Spinal cord (tissue), 10 donors: ENCODE results near the gene RAET1E. TPM values are rescaled to one million over a fixed set of nuclear protein-coding genes. Genes with fewer than 3 reads are reported as not detected.
"Not testable (repeated sequence)": the region's sequence is repeated elsewhere in the genome, so short reads cannot be mapped to it uniquely, and the experiment has no call there.

ENCODE experiments used
- DNase-seq, 6 donors: peaks; one replicate each; pipeline versions ENCODE4 v3.0.0 to v3.0.0-alpha.2; 2013 to 2015; ENCODE audit warnings: low spot score in 6 of 6, low read depth in 4 of 6
- H3K27ac ChIP-seq: one replicate; pipeline ENCODE4 v1.5.1; 2013; ENCODE audit warnings: low read depth, low read length, control low read depth
- H3K27me3 ChIP-seq: one replicate; pipeline ENCODE4 v1.6.1; 2013; ENCODE audit warnings: low read length; ENCODE audit not compliant: control insufficient read depth, insufficient read depth
- H3K36me3 ChIP-seq: one replicate; pipeline ENCODE4 v1.6.1; 2013; ENCODE audit warnings: low read length; ENCODE audit not compliant: control insufficient read depth, insufficient read depth
- H3K4me1 ChIP-seq: one replicate; pipeline ENCODE4 v1.6.1; 2013; ENCODE audit warnings: low read length; ENCODE audit not compliant: control insufficient read depth, insufficient read depth
- H3K4me3 ChIP-seq: one replicate; pipeline ENCODE4 v1.5.1; 2013; ENCODE audit warnings: low read depth, low read length, control low read depth
- H3K9me3 ChIP-seq: one replicate; pipeline ENCODE4 v1.6.1; 2013; ENCODE audit warnings: low read length; ENCODE audit not compliant: control insufficient read depth, insufficient read depth
- WGBS: methylation state at CpG from one replicate; pipeline ENCODE4 v1.1.5; 2013; ENCODE audit warnings: missing lambda C conversion rate; ENCODE audit not compliant: insufficient coverage; 5-methylcytosine and 5-hydroxymethylcytosine counted together
- polyA plus RNA-seq, 2 donors: library from polyadenylated mRNA; unstranded; fragments of 120-200 nt; gene quantifications; one replicate each; pipeline ENCODE4 v1.2.1, GENCODE V29; 2013; ENCODE audit not compliant: insufficient read length in 2 of 2
- total RNA-seq, 2 donors: library from RNA; depleted of rRNA in 1 of 2; stranded (reverse); fragments of 120-200 nt in 1 of 2; fragments of >200 nt in 1 of 2; gene quantifications; one replicate each; pipeline versions ENCODE4 v1.2.3 to v1.2.4, GENCODE V29; 2013 to 2014
- donor health status: healthy.

The RAET1E gene
- total and polyA plus RNA-seq, 4 donors: 0.32 to 1.0 TPM; not detected in 2

DNA sequence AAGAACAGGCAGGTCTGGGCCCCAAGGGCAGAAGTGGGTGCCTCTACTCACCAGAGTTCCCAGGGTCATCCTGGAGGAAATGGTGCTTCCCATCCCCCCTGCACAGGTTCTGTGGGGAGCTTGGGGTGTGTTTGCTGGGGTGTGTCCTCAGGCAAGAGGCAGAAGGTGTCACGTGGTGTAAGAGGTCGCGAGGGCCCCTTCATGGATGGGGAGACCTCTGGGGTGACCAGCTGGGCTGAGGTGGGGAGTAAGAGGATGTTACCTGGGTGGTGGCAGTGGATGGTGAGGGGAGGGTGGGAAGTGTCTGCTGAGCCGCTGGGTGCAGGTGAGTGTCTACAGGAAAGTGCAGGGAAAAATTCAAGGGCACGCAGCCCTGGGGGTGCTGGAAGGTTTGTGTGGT lies 24.2 kb upstream of the RAET1E start:
- H3K4me1 ChIP-seq: peaks cover 29% of the 10 kb centered on the region
- H3K36me3 ChIP-seq, DNase-seq, H3K9me3 ChIP-seq, H3K4me3 ChIP-seq, H3K27ac ChIP-seq: not testable (repeated sequence)
- peaks cover 55% of the 10 kb centered on the region for H3K27me3 ChIP-seq
- 16% methylated on average over 5 of the region's 5 CpGs for WGBS

DNA sequence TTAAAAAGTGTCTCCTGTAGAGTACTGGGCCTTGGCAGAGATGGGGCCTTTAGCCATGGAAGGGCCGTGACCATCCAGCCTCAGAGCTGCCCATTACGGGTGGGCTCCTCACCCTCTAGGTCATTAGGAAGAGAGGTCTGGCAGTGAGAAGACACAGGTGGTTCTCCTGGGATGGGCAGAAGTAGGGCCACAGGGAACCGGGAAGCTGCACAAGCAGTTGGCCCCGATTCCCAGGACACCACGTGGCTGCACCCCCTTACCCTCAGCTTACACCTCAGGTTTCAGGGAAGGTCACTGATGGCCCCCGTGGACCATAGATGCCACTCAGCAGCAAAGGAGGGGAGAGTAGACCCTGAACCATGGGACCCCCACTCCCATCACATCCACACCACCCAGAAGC lies 23.4 kb upstream of the RAET1E start:
- Histone ChIP-seq H3K9me3 (no peaks in the 10 kb centered on the region), H3K4me1 (peaks cover 28% of the 10 kb centered on the region), H3K27me3 (peaks cover 50% of the 10 kb centered on the region), H3K36me3 (no peaks in the 10 kb centered on the region), H3K27ac (no peak overlapping the region), H3K4me3 (no peak overlapping the region)
- WGBS: 88% methylated on average over 5 of the region's 6 CpGs
- DNase-seq: no peak

DNA sequence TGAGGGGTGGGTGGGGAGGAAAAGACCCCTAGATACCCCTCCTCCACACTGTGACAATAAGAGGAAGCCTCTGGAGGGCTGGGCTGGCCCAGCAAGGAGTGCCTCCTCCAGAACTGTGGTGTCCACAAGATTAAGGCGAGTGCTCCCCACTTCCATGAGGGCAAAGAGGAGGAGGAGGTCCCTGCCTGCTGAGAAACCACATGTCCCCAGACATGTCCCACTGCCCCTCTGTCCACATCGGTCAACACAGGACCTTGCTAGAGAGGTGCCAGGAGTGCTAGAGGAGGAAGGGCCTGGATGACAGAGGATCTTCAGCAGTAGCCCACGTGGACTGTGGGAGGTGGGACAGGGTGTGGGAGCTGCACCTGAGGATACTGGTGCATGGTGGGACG lies 21.9 kb upstream of the RAET1E start:
- WGBS: 91% methylated on average over 3 of the region's 4 CpGs
- Histone ChIP-seq H3K4me3 (no peak overlapping the region), H3K27me3 (peaks cover 34% of the 10 kb centered on the region), H3K4me1 (peaks cover 17% of the 10 kb centered on the region), H3K9me3 (no peaks in the 10 kb centered on the region), H3K27ac (no peak overlapping the region), H3K36me3 (no peaks in the 10 kb centered on the region)
- DNase-seq: no peak

DNA sequence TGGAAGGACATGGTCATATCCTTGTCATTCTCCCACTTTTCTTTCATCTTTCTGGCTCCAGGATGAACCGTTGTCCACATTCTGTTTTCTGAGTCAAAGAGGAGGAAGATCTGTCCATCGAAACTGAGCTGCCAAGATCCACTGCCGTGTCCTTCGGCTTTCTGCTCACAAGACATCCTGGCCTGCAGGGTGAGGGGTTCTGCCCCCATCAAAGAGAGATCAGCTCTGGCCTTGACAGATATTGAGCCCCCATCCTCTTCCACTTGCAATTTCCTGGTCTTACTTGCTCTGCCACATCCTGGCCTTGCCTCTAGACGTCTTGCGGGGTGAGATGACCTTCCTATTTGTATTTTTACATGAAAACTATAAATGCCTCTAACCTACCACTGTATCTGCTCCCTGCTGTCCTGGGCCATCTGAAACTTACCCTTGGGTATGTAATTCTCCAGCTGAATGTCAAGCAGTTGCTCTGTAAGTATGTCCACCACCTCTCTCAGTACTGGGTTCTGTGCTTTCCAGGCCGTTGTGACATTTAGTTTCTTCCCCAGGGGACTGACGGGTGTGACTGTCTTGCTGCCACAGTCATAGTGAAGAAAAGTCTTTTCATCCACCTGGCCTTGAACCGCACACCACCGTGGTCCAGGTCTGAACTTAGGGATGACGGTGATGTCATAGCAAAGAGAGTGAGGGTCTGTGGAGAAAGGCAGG lies 21.4 kb upstream of the RAET1E start:
- not testable (repeated sequence) for H3K4me3 ChIP-seq, H3K27ac ChIP-seq, H3K9me3 ChIP-seq, H3K36me3 ChIP-seq, DNase-seq
- 93% methylated on average over 3 of the region's 11 CpGs for WGBS
- peaks cover 17% of the 10 kb centered on the region for H3K4me1 ChIP-seq
- peaks cover 29% of the 10 kb centered on the region for H3K27me3 ChIP-seq

DNA sequence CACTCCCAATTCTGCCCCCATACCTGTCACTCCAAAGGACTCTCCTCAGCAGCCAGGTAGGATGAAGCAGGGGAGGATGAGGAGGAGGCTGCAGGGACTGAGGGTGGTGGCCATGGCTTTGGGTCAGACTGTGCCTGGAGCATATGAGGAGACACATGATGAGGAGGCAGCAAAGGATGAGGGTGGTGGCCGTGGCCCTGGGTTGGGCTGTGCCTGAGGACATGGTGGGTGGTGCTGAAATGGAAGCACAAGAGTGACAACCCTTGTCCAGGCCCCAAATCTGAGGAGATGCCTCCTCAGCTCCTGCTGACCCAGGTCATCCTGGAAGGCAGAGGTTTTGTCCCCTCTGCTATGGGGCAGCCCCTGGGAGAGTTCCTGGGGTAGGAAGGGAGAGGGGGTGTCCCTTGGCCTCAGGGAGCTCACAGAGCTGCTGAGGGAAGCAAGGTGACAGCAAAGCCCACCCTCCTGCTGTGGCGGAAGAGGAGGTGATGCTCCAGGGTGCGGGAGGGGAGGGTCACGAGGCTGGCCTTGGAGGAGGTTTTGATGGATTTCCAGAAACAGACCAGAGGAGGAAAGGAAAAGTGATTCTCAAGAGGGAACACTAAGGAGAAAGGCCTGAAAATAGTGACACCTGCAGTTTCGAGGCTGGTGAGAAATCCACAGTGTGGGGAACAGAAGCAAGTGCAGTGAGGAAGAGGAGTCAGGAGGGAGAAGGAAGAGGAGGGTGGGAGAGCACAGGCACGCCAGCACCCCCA lies 20.4 kb upstream of the RAET1E start:
- DNase-seq: no peak
- H3K36me3 ChIP-seq: no peaks in the 10 kb centered on the region
- peaks cover 19% of the 10 kb centered on the region for H3K27me3 ChIP-seq
- H3K4me3 ChIP-seq: no peak overlapping the region
- H3K9me3 ChIP-seq: no peaks in the 10 kb centered on the region
- H3K27ac ChIP-seq: no peak overlapping the region
- WGBS: 79% methylated on average over 6 of the region's 6 CpGs
- H3K4me1 ChIP-seq: peaks cover 13% of the 10 kb centered on the region

DNA sequence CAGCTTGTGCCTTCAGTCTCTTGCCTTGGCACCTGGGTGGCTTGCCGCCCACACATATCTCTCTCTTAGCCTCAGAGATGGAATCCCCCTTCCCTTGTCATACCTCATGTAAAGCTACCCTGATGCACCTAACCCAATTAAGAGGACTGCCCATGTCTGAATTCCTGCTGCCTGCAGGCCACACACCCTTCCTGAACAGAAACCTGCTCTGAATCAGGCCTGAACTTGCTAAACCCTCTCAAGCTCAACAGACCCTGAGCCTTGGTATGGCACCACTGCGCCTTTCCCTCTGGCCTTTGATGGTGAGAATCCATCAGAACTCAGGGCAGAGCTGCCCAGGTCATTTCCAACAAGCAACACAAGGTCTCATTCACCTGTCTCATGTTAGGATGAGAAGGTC lies 19.8 kb upstream of the RAET1E start:
- no peak for DNase-seq
- H3K4me1 ChIP-seq: peaks cover 6% of the 10 kb centered on the region
- peaks cover 13% of the 10 kb centered on the region for H3K27me3 ChIP-seq
- no peak overlapping the region for H3K27ac ChIP-seq
- no peak overlapping the region for H3K4me3 ChIP-seq
- 86% methylated on average over 2 of the region's 2 CpGs for WGBS
- H3K36me3 ChIP-seq: no peaks in the 10 kb centered on the region
- H3K9me3 ChIP-seq: no peaks in the 10 kb centered on the region

DNA sequence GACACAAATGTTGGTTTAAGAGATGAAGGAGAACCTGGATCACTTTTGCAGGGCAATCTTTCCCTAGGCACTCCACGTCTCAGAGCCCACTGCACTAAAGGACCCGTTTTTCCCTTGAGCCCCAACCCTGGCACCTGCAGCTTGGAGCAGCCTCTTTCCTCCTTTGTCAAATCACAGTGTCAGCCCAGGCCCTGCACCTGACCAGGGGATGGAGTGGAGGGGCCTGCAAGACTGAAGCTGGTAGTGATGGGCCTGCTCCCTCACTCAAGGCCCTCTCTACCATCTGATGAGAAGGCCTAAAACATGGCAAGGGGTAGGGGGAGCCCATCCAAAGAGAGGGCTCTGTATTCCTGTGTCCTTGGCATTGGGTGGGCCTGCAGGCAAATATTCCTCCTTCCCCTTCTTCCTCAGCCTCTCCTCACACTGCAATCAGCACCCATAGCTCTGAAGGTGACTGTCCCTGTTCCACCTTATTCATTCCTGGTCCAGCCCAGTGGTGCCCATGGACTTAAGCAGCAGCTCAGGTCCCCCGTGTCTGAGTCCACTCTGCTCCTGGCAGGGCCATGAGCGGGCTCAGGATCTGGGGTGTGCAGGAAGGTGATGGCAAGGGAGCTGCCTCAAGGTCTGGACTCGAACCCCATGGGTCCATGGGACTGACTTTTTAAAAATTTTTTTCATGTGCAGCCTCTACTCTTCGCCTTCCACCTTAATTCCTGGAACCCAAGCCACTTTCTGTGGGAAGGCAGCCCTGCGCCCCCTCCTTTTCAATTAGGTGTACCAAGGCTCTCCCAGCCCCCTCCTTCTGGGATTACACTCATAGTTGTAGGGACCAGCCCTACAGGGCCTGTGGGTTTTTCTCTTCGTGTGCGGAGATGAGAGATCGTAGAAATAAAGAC lies 18.3 kb upstream of the RAET1E start:
- no peaks in the 10 kb centered on the region for H3K36me3 ChIP-seq
- WGBS: 93% methylated on average over 9 of the region's 10 CpGs
- no peaks in the 10 kb centered on the region for H3K27me3 ChIP-seq
- H3K4me1 ChIP-seq: no peaks in the 10 kb centered on the region
- H3K27ac ChIP-seq: no peak overlapping the region
- DNase-seq: no peak
- H3K4me3 ChIP-seq: no peak overlapping the region
- H3K9me3 ChIP-seq: no peaks in the 10 kb centered on the region

DNA sequence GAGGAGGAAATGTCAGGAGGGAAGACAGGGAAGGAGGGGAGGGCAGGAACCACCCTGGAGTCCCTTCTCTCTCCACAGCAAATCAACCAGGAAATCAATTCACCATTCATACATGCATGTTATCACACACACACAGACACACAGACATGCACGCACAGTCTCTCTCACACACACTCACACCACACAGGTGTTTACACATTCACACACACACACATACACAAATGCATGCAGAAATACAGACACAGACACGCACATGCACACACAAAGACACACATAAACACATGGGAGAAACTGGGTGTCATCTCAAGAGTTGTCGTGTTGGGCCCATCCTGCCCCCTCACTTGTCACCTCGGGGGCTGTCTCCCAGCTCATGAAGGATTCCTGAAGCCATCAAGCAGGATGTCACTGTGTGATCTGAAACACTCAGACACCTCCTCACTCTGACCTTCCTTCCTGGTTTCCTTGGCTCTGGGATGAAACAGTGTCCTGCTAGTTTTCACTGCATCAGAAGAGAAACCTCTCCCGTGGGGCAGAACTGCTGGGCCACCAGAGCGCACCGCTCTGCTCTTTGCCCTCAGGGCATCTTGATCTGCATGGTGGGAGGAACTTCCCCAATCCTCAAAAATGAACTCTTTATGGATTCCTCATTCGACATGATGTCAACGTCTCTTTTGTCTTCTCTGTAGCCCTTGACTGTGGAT lies 15.8 kb upstream of the RAET1E start:
- Histone ChIP-seq H3K27ac (no peak overlapping the region), H3K9me3 (peaks cover 1% of the 10 kb centered on the region), H3K36me3 (peaks cover 2% of the 10 kb centered on the region), H3K27me3 (no peaks in the 10 kb centered on the region), H3K4me1 (no peaks in the 10 kb centered on the region), H3K4me3 (no peak overlapping the region)
- WGBS: 72% methylated on average over 8 of the region's 9 CpGs
- no peak for DNase-seq

DNA sequence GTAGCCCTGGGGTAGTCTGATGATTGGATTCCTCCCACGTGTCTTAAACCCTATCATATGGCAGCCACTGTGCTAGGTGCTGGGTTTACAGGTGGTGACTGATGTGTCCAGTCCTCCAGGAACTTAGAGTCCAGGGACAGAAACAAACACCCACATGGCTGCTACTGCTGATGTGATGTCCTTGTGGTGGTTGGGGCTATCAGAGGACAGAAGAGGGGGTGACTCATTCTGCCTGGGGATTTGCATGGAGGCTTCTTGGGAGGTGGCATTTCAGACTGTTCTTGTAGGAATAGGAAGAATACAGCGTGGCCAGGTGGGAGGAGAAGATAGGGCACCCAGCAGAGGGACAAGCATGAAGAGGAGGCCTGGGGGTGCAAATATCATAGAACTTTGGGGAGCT lies 15.2 kb upstream of the RAET1E start:
- no peaks in the 10 kb centered on the region for H3K27me3 ChIP-seq
- H3K4me3 ChIP-seq: no peak overlapping the region
- H3K4me1 ChIP-seq: no peaks in the 10 kb centered on the region
- no peak for DNase-seq
- H3K27ac ChIP-seq: no peak overlapping the region
- WGBS: 88% methylated on average over 1 of the region's 2 CpGs
- peaks cover 5% of the 10 kb centered on the region for H3K9me3 ChIP-seq
- peaks cover 2% of the 10 kb centered on the region for H3K36me3 ChIP-seq
